ENCODE measurements around the gene MB21D2.

Gene MB21D2

GRCh38 chr3:192905980-192906678 lies 11.5 kb downstream of the MB21D2 start:
- TF ChIP-seq CTCF (IDR thresholded peaks at IDR 0.05): no peak

GRCh38 chr3:192904632-192905289 lies 12.9 kb downstream of the MB21D2 start:
- peaks cover 21% of the 10 kb centered on the region for H3K4me1 Mint-ChIP-seq
- peaks cover 41% of the 10 kb centered on the region for H3K36me3 Mint-ChIP-seq (ENCODE audit: low read depth)
- no peak overlapping the region for H3K4me3 Mint-ChIP-seq
- no peak for TF ChIP-seq CTCF (IDR thresholded peaks at IDR 0.05)
- DNase-seq: no peak
- peaks cover 8% of the 10 kb centered on the region for H3K27me3 Mint-ChIP-seq (ENCODE audit: low read depth, poor library complexity)
- H3K9me3 Mint-ChIP-seq: peaks cover 26% of the 10 kb centered on the region
- H3K27ac Mint-ChIP-seq: no peak overlapping the region

More at GRCh38 chr3:192905980-192906678, 11.5 kb downstream of the MB21D2 start:
- H3K4me1 Mint-ChIP-seq: peaks cover 21% of the 10 kb centered on the region
- H3K36me3 Mint-ChIP-seq (ENCODE audit: low read depth): peaks cover 36% of the 10 kb centered on the region
- peak overlapping the region; percentile 3 for H3K27ac Mint-ChIP-seq
- H3K9me3 Mint-ChIP-seq: peaks cover 26% of the 10 kb centered on the region
- DNase-seq: no peak
- peaks cover 3% of the 10 kb centered on the region for H3K27me3 Mint-ChIP-seq (ENCODE audit: low read depth, poor library complexity)
- H3K4me3 Mint-ChIP-seq: no peak overlapping the region

GRCh38 chr3:192902549-192902948 lies 15.1 kb downstream of the MB21D2 start:
- DNase-seq: no peak
- Mint-ChIP-seq H3K27me3 (ENCODE audit: low read depth, poor library complexity) (peaks cover 8% of the 10 kb centered on the region), H3K9me3 (peaks cover 26% of the 10 kb centered on the region), H3K36me3 (ENCODE audit: low read depth) (peaks cover 39% of the 10 kb centered on the region), H3K27ac (no peak overlapping the region), H3K4me1 (peaks cover 26% of the 10 kb centered on the region), H3K4me3 (no peak overlapping the region)
- TF ChIP-seq CTCF (IDR thresholded peaks at IDR 0.05): no peak

GRCh38 chr3:192901435-192901834 lies 16.2 kb downstream of the MB21D2 start:
- no peak for DNase-seq
- Mint-ChIP-seq H3K27ac (no peak overlapping the region), H3K27me3 (ENCODE audit: low read depth, poor library complexity) (peaks cover 8% of the 10 kb centered on the region), H3K4me3 (no peak overlapping the region), H3K36me3 (ENCODE audit: low read depth) (peaks cover 36% of the 10 kb centered on the region), H3K9me3 (peaks cover 26% of the 10 kb centered on the region), H3K4me1 (peaks cover 29% of the 10 kb centered on the region)
- no peak for TF ChIP-seq CTCF (IDR thresholded peaks at IDR 0.05)

- Mint-ChIP-seq H3K27ac (peak overlapping the region; percentile 67), H3K9me3 (peaks cover 21% of the 10 kb centered on the region), H3K4me3 (no peak overlapping the region), H3K4me1 (peaks cover 23% of the 10 kb centered on the region), H3K36me3 (ENCODE audit: low read depth) (peaks cover 32% of the 10 kb centered on the region), H3K27me3 (ENCODE audit: low read depth, poor library complexity) (peaks cover 8% of the 10 kb centered on the region)
- TF ChIP-seq CTCF (IDR thresholded peaks at IDR 0.05): no peak
- DNase-seq: no peak
Measured at GRCh38 chr3:192899540-192899982, 18.1 kb downstream of the MB21D2 start.
